ENCODE results near the gene IDH3G.

The IDH3G gene

DNA sequence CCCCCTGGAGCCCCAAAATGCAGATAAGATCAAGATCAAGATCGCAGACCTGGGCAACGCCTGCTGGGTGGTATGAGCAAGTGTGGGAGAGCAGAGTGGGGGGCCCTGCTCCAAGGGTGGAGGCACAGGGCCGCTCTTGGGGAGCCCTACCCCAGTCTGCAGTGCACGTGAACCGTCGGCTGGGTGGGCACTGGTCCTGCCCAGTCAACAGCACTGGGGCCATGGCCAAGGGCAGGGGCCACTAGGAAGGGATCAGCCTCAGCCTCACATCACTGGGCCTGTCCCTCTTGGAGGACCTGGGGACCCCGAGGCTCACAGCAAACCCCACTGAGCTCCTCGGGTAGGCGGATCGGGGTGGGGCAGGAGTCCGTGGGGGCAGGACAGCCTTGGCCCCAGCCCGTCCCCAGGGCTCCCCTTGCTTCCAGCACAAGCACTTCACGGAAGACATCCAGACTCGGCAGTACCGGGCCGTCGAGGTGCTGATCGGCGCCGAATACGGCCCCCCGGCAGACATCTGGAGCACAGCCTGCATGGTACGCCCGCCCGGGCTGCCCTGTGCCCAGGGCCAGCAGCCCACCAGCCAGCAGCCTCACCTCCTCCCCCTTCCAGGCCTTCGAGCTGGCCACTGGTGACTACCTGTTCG is 9.7 kb downstream of the IDH3G start:
- DNase-seq: no peak

DNA sequence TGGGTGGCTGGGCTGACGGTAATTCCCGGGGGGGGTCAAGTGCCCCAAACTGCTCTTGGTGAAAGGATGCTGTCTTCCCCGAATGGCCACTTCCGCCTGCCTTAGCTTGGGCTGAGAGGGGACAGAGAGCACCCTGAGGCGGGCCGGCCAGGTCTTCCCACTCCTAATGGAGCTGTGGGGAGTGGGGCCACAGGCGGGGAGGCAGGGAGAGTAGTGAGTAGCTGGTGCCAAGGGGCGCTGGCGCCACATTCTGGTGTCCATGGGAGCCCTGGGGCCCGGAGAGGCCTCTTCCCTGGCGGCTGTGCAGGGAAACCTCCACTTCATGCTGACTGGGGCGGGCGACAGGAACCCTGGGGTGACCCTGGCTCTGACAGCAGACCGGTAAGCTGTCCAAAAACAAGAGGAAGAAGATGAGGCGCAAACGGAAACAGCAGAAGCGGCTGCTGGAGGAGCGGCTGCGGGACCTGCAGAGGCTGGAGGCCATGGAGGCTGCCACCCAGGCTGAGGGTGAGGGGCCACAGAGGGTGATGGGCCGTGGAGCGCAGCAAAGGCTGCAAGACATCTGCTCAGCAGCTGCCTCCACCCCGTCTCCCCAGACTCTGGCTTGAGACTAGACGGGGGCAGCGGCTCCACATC is 10.7 kb downstream of the IDH3G start:
- no peak for DNase-seq

DNA sequence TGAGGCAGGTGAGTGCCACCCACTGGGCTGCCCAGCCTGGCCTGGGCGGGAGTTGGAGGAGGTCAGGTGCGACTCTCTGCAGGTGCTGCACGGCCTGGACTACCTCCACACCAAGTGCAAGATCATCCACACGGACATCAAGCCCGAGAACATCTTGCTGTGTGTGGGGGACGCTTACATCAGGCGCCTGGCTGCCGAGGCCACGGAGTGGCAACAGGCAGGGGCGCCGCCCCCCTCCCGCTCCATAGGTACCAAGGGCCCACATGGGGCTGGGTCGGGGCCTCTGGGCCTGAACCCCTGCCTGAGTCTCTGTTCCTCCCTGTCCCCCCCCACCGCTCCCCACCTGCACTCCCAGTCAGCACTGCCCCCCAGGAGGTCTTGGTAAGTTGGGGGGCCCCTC is 11.3 kb downstream of the IDH3G start:
- no peak for DNase-seq

DNA sequence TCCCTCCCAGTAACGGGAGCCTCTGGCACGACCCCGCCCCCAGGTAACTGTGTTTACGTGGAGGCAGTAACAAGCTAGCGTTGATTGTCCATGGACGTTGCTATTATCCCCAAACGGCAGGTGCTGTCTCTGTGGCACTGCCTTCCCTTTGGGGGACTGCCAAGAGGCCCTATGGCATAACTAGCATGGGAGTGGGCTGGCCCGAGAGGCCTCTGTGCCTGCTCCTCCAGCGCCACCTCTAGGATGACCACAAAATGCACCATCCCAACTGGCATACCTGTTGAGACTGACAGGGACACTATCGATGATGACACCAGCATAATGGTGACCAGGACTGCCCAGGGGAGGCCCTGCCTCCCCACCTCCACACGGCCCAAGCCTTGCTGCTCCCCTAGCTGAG is 11.9 kb downstream of the IDH3G start:
- peak; percentile 78 for DNase-seq

DNA sequence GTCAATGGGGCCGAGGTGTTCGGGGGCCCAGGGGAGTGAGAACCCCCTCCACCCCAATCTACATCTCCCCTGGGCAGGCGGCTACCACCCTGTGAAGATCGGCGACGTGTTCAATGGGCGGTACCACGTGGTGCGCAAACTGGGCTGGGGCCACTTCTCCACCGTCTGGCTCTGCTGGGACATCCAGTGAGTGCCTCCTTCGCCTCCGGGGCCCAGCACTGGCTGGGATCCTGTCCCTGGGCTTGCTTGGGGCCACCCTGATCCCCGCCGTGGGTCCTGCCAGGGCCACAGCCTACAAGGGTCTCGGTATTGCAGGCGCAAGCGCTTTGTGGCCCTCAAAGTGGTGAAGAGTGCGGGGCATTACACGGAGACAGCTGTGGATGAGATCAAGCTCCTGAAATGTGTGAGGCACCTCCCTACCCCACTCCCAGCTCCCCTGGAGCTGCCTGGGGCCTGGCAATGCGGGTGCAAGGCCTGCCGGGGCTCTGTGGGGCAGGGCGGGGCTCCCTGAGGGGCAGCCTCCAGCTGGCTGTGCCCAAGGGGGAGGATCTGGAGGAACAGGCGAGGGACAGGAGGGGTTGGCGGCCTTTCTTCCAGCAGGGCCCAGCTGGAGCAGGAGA is 12.6 kb downstream of the IDH3G start:
- peak; percentile 43 for DNase-seq

DNA sequence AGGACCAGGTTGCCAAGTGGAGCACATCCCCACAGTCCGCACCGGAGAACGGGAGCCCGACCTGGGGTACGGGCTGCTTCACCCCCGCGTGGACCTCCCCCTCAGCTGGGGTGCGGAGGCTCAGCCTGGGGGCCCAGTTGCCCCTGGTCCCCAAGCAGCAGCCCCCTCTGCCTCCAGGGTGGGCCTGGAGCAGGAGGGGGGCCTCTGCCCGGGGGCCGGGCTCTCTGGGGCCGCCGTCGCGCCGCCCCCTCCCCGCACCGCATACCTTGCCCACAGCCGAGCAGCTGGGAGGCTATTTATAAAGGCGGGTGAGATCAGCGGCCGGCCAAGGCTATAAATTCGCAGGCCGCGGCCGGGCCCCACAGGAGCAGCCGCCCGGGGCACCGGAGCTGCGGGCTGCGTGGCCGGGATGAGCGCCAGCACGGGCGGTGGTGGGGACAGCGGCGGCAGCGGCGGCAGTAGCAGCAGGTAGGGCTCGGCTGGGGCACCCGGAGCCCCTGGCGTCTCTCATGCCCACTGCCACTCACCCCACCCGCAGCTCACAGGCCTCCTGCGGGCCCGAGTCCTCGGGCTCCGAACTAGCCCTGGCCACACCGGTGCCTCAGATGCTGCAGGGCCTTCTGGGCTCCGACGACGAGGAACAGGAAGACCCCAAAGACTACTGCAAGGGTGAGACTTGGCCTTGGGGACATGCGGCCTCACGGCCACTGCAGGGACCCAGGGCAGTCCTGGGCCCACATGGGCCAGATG is 13.3 kb downstream of the IDH3G start, which contains the start of gene SRPK3:
Gene SRPK3 (plus strand): TSS at position 364 of the 750 bp plus-strand sequence. CDS start 46 bp downstream, at position 410.
- DNase-seq: no peak

DNA sequence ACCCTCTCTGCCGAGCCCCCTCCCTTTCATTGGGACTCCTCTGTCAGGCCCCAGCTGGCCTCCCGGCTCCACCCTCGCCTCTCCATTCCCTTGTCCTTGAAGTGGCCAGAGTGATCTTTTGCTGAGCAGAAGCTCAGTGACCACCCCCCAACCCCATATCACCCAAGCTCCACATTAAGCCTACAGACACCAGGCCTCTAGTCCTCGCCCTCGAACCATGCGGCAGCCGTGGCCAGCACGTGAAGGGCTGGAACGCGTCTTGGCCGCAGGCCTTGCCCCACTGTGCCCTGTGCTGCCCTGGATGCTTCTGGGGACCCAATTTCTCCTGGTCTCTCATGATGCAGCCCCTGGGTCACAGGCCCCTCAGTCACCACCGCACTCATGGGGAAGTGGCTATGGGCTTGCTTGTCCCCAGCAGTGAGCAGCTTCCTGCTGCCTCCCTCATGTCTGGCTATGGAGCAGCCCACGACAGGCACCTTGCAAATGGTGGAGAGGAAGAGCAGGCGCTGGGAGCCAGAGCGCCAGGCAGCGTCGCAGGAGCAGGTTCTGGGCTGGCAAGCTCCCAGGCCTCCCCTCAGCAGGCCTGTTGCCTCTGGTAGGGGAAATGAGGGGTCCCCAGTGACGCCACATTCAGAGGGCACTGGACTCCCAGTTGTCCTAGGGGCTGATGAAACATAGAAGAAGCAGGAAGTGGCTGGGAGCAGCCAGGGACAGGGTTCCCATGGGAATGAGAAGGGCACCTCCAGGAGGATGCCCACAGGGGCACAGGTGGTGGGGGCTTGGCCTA is 14.1 kb downstream of the IDH3G start:
- DNase-seq: no peak

DNA sequence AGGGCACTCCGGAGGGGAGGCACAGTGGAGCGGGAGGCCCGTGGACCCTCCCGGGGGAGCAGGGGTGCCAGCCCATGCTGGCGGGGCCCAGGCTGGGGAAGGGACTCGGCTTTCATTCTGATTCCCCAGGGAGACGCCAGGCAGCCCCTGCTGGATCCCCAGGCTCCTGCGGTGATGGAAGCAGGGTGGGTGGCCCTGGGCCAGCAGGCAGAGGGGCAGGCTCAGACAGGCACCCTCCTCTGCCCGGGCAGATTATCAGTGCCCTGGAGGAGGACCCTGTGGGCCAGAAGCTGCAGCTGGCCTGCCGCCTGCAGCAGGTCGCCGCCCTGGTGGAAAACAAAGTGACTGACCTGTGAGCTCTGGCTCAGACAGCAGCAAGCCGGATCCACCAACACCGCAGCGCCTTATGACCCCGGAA is 15.5 kb downstream of the IDH3G start:
- no peak for DNase-seq

DNA sequence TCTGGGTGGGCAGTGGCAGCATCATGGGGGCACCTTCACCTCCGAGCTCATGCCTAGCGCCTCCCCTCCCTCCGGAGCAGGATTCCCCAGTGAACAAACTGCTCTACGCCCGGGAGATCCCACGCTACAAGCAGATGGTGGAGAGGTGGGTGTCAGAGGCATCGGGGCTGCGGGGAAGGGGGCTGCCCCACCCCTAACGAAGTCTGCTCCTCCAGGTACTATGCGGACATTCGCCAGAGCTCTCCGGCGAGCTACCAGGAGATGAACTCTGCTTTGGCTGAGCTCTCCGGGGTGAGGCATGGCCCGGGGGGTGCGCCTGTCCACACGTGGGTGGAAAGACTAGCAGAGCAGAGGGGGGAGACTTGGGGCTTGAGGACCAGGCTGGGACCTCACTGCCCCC is 16.0 kb downstream of the IDH3G start:
- DNase-seq: no peak

DNA sequence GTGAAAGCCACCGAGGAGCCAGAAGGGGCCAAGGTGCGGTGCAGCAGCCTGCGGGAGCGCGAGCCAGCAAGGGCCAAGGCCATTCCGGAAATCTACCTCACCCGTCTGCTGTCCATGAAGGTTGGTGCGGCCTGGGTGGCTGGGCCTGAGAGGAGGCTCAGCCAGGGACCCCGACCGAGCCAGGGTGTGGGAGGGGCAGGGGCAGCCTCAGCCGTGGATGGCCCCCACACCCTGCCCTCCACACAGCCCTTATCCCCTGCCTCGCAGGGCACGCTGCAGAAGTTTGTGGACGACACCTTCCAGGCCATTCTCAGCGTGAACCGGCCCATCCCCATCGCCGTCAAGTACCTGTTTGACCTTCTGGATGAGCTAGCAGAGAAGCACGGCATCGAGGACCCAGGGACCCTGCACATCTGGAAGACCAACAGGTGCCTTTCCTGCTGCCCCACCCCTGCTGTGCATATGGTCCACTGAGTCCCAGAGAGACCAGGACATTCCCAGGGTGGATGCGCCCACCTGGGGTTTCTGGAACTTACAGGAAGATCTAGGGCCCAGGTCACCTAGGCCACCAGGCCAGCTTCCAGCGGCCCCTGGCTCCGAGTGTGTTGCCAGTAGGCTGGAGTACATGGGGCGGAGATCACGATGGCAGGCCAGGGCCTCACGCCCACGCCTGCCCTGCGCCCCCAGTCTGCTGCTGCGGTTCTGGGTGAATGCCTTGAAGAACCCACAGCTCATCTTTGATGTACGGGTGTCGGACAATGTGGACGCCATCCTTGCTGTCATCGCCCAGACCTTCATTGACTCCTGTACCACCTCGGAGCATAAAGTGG is 16.7 kb downstream of the IDH3G start:
- DNase-seq: no peak

DNA sequence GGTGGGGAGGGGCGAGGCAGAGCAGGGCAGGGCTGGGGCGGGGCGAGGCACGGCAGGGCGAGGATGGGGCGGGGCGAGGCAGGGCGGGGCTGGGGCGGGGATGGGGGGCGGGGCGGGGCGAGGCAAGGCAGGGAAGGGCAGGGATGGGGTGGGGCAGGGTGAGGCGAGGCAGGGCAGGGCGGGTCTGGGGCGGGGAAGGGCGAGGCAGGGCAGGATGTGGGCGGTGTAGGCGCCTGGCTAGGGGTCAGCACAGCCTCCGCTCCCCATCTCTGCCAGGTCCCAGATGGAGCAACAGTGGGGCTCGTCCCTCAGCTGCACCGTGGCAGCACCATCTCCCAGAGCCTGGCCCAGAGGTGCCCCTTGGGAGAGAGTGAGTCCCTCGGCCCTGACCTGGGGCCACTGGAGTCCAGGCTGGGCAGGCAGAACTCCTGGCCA is 17.5 kb downstream of the IDH3G start:
- no peak for DNase-seq

DNA sequence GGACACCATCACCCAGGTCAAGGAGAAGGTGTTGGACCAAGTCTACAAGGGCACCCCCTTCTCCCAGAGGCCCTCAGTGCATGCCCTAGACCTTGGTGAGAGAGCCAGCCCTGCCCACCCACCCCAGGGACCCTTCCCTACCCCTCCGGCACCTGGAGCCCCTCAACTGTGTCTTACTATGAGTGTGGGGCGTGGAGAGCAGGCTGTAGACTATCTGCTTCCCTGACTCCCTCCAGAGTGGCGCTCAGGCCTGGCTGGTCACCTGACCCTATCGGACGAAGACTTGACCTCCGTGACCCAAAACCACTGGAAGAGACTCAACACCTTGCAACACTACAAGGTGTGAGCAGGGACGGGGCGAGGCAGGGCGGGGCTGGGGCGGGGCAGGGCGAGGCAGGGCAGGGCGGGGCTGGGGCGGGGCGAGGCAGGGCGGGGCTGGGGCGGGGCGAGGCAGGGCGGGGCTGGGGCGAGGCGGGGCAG is 18.0 kb downstream of the IDH3G start:
- no peak for DNase-seq

DNA sequence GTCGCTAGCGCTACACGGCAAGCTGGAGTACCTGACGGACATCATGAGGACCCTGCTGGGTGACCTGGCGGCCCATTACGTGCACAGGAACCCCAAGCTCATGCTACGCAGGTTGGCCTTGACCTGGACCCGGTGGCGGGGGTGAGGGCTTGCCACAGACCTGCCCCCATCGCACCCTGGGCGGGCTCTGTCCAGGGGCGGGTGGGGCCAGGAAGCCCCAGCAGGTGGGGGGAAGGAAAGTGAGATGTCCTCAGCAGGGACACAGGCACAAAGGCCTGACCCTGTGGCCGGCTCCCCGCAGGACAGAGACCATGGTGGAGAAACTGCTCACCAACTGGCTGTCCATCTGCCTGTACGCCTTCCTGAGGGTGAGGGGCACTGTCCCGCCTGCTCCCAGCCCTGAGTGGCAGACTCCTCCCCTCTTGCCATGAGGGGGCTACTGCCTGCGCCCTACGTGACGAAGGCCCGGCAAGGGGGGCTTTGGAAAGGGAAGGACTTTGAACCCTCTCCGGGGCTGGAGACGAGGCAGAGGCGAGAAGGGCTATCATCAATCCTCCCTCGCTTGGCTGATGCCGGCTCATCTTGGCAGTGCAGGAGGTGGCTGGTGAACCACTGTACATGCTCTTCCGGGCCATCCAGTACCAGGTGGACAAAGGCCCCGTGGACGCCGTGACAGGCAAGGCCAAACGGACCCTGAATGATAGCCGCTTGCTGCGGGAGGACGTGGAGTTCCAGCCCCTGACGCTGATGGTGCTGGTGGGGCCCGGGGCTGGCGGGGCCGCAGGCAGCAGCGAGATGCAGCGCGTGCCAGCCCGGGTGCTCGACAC is 18.7 kb downstream of the IDH3G start:
- DNase-seq: no peak

DNA sequence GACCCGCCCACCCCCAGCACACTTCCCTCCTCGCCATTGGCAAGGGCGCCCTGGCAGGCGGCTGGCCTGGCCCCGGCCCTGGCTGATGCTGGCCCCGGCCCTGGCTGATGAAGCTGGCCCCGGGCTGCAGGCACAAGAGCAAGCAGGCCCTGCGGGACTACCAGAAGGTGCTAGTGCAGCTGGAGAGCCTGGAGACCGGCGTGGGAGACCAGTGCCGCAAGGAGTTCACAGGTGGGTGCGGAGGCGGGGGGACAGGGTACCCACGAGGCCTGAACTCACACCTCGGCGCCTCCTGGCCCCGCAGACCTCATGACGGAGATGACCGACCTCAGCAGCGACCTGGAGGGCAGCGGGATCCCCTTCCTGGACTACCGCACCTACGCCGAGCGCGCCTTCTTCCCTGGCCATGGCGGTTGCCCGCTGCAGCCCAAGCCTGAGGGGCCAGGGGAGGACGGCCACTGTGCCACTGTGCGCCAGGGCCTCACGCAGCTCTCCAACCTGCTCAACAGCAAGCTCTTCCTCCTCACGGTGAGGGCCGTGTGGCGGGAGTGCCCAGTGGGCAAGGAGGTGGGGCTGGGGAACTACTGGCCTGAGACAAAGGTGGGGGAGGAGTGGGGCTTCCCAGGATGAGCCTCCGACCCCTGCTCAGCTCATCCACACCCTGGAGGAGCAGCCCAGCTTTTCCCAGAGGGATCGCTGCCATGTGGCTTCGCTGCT is 19.4 kb downstream of the IDH3G start:
- DNase-seq: no peak

DNA sequence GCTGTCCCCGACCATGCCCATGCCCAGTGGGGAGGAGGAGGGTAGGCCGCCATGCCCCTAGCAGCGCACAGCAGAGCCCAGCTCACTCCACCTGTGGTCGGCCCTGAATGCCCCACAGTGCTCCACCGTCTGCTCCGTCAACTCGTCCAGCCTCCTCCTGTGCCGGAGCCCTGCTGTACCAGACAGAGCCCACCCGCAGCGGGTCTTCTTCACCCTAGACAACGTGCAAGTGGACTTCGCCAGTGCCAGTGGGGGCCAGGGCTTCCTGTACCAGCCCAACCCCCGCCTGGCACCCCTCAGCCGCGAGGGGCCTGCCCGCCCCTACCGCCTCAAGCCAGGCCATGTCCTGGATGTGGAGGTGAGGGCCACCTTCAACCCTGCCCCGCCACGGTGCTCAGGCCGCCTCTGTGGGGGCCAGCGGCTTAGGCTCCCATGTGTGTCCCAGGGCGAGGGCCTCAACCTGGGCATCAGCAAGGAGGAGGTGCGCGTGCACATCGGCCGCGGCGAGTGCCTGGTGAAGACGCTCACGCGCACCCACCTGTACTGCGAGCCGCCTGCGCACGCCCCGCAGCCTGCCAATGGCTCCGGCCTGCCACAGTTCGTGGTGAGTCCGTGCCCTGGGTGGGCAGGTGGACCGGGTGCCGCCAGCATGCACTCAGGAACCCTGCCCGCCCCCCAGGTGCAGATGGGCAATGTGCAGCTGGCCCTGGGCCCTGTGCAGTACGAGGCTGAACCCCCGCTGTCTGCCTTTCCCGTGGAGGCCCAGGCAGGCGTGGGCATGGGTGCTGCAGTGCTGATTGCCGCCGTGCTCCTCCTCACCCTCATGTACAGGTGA is 20.2 kb downstream of the IDH3G start:
- no peak for DNase-seq

DNA sequence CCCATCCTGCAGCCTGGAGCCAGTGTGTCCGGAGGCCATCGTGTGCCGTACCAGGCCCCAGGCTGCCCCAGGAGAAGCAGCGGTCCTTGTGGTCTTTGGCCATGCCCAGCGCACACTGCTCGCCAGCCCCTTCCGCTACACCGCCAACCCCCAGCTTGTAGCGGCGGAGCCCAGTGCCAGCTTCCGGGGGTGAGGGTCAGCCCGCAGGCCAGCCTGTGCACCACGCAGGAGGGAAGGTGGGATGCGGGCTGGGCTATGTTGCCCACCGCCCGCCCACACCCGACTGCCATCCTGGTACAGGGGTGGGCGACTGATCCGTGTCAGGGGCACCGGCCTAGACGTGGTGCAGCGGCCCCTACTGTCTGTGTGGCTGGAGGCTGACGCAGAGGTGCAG is 21.0 kb downstream of the IDH3G start:
- no peak for DNase-seq

DNA sequence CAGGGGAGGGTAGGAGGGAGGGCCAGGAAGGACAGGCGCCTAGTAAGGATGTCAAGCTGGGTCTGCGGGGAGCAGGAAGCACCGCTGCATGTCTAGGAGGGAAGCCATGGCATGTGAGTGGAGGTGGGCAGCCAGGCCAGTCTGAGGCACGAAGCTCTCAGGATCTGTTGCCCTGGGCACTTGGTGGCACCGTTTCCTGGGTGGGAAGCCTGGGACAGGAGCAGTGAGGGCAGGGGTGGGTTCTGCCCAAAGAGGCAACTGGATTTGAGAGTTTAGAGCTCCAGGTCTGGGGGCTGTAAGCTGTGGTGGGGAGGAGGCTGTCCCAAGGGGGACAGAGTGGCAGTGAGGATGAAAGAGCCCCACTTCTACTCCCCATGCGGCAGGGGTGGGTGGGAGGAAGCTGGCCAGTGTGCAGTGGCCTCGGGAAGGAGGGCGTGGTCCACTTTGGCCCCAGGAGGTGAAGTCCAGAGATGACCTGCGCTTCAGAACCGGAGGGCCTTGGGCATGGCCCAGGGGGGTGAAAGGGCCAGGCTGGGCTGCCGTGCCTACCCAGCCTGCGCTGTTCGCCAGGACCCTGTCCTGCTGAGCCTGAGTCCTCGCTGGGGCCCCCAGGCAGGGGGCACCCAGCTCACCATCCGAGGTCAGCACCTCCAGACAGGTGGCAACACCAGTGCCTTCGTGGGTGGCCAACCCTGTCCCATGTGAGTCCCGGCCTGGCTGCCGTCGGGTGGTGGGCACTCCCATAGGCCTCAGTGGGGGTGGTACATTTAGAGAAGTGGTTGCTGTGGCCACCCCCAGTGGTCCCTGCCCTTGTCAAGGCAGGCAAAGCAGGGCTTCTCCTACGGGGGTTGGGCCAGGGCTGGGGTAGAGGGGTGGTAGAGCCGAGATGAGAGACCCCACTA is 21.6 kb downstream of the IDH3G start:
- no peak for DNase-seq
